Ramos (cell line): ENCODE data around the gene HSD17B12.

Experiments
- in situ Hi-C: fragments of 300-500 bp; cut with MboI; formaldehyde crosslinking; loops from one replicate; pipeline ENCODE4 v1.14.3; 2022; ENCODE audit warnings: low sequenced_read_pairs; ENCODE audit not compliant: unreplicated experiment

The HSD17B12 gene

DNA sequence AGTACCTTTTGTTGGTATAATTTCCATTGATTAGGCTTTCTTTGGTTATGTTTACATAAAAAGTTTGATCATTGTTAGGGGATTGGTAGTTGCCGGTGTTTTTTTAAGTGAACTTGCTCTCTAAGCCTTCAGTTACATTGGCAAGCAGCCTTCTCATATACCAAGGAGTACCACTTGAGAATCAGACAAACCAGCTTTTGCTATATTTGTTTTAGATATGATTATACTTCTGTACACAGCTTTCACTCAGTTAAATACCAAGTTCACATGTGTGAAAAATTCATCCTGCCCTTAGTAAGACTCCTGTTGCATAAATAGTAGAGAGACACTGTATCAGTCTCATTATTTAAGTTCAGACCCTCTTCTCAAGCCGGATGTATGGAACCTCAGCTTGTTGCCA, 222.5 kb downstream of the HSD17B12 start:
- in situ Hi-C loops, result no loop called here

GRCh38 chr11:43903969-43904368, 223.4 kb downstream of the HSD17B12 start:
- in situ Hi-C loops, result no loop called here

DNA sequence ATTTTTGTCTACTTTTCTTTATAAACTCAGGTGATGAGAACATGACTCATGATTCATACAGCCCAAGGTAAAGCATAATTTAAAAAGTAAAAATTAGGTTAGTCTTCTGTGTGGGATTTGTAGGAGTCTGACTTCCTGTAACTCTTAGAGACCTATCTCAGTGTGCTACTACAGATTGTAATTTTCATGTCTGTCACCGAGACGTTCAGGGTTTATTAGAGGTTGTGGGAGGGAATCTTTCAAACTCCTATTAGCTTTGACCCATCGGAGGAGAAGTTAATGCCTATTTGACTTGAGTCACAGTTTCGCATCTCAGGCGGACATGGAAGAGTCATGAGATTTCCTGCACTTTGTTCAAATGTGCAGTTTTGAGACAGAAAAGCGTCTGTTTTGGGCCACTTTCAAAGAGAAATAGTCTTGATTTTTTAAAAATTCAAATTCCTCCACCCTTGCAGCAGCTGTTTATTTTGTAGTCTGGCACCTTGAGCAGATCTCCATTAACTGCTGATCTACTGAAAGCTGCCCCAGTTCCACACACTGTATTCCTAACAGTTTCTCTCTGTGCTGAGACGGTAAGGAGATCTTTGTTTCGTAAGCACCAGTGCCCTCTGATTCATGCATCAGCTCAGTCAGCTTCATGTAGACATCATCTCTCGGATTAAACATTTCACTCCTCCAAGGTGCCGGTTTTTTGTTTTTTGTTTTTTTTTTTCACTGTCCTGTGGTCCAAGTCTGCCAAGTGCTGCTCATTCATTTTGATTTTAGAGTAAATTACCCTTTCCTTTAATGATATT, 224.4 kb downstream of the HSD17B12 start:
- in situ Hi-C loops, result no loop called here

GRCh38 chr11:43905813-43906241, 225.3 kb downstream of the HSD17B12 start:
- in situ Hi-C loops, result no loop called here
